Renal pelvis (tissue), 4 donors: ENCODE data around the gene CD274. TPM values are rescaled to one million over a fixed set of nuclear protein-coding genes. Genes with fewer than 3 reads are reported as not detected.
"Not testable (repeated sequence)": the region's sequence is repeated elsewhere in the genome, so short reads cannot be mapped to it uniquely, and the experiment has no call there.

Source experiments
- DNase-seq: peaks from one replicate; pipeline ENCODE4 v3.0.0-alpha.2; 2013
- polyA plus RNA-seq, 3 donors: library from polyadenylated mRNA; unstranded; fragments of 120-200 nt; gene quantifications; one replicate each; pipeline ENCODE4 v1.2.1, GENCODE V29; 2013; ENCODE audit not compliant: insufficient read length in 3 of 3

CD274 gene
- polyA plus RNA-seq, 3 donors: 0.73 to 1.3 (median 0.93) TPM

- peak; percentile 92 for DNase-seq
Measured at GRCh38 chr9:5437254-5438216, 12.8 kb upstream of the CD274 start, which contains the start of gene PLGRKT. PLGRKT (minus strand) TSS chr9:5437925; CDS start chr9:5431977, 5,948 bp downstream.

GRCh38 chr9:5438301-5439162, 11.8 kb upstream of the CD274 start:
- DNase-seq: no peak

GRCh38 chr9:5440426-5440825, 9.9 kb upstream of the CD274 start:
- DNase-seq: no peak

- DNase-seq: no peak
Measured at GRCh38 chr9:5441043-5441442, 9.3 kb upstream of the CD274 start.

- DNase-seq: peak; percentile 28
Measured at GRCh38 chr9:5442400-5443011, 7.8 kb upstream of the CD274 start.

- DNase-seq: no peak
Measured at GRCh38 chr9:5443850-5444249, 6.5 kb upstream of the CD274 start.

GRCh38 chr9:5445096-5445495, 5.2 kb upstream of the CD274 start:
- DNase-seq: not testable (repeated sequence)

GRCh38 chr9:5445886-5446285, 4.5 kb upstream of the CD274 start:
- no peak for DNase-seq

- no peak for DNase-seq
Measured at GRCh38 chr9:5446451-5447236, 3.7 kb upstream of the CD274 start.

GRCh38 chr9:5447337-5447736, 3.0 kb upstream of the CD274 start:
- DNase-seq: no peak

GRCh38 chr9:5448016-5448415, 2.3 kb upstream of the CD274 start:
- no peak for DNase-seq

GRCh38 chr9:5448461-5449435, 1.6 kb upstream of the CD274 start:
- no peak for DNase-seq

GRCh38 chr9:5449521-5450358, 602 bp upstream of the CD274 start:
- DNase-seq: no peak

GRCh38 chr9:5452286-5452609, 1.9 kb downstream of the CD274 start:
- DNase-seq: no peak

GRCh38 chr9:5453004-5453403, 2.7 kb downstream of the CD274 start:
- DNase-seq: no peak

- DNase-seq: no peak
Measured at GRCh38 chr9:5453673-5454072, 3.3 kb downstream of the CD274 start.

GRCh38 chr9:5455181-5455580, 4.8 kb downstream of the CD274 start:
- no peak for DNase-seq

GRCh38 chr9:5459289-5459829, 9.0 kb downstream of the CD274 start:
- no peak for DNase-seq

GRCh38 chr9:5460157-5460556, 9.8 kb downstream of the CD274 start:
- DNase-seq: no peak
